Psoas muscle (tissue), 8 donors: ENCODE data around the gene BAZ2B. TPM values are rescaled to one million over a fixed set of nuclear protein-coding genes. Genes with fewer than 3 reads are reported as not detected.
"Not testable (repeated sequence)": the region's sequence is repeated elsewhere in the genome, so short reads cannot be mapped to it uniquely, and the experiment has no call there.

Source experiments
- ATAC-seq, 4 donors: fragments of 200-7000 bp; cut with Tn5 transposase; one replicate each; pipeline ENCODE4 v1.9.1; 2020; ENCODE audit warnings: moderate library complexity in 3 of 4, mild to moderate bottlenecking in 2 of 4
- DNase-seq, 2 donors: peaks; one replicate each; pipeline ENCODE4 v3.0.0-alpha.2; 2020
- H3K27ac ChIP-seq: fragments of 200-600 bp; one replicate; pipeline ENCODE4 v1.8.0; 2022
- H3K27me3 ChIP-seq, 3 donors: fragments of 200-600 bp in 1 of 3; one replicate each; pipeline versions ENCODE4 v1.6.1 to v1.8.0; 2013 to 2022; ENCODE audit warnings: low read length in 2 of 3, mild to moderate bottlenecking in 2 of 3, moderate library complexity in 1 of 3; ENCODE audit not compliant: insufficient read depth in 3 of 3
- H3K36me3 ChIP-seq, 2 donors: fragments of 200-600 bp in 1 of 2; one replicate each; pipeline versions ENCODE4 v1.6.1 to v1.8.0; 2013 to 2022; ENCODE audit warnings: low read depth in 1 of 2, mild to moderate bottlenecking in 1 of 2, moderate library complexity in 1 of 2; ENCODE audit not compliant: insufficient read depth in 1 of 2
- H3K4me1 ChIP-seq: fragments of 200-600 bp; one replicate; pipeline ENCODE4 v1.8.0; 2022
- H3K4me3 ChIP-seq: fragments of 200-600 bp; one replicate; pipeline ENCODE4 v1.8.0; 2022; ENCODE audit warnings: mild to moderate bottlenecking
- H3K9me3 ChIP-seq: fragments of 200-600 bp; one replicate; pipeline ENCODE4 v1.8.0; 2022
- CTCF ChIP-seq: fragments of 200-600 bp; IDR thresholded peaks from one replicate; pipeline ENCODE4 v1.8.0; 2022; ENCODE audit warnings: antibody characterized with exemption
- WGBS, 3 donors: extraction: QIAGEN DNeasy Blood & Tissue Kit; methylation state at CpG; one replicate each; pipeline versions ENCODE4 v1.1.6 to v1.1.7; 2013; 5-methylcytosine and 5-hydroxymethylcytosine counted together
- intact Hi-C, 2 donors: fragments of 100-400 bp; cut with DNase I; formaldehyde crosslinking; loops; one replicate each; pipeline versions ENCODE4 v1.11.0 to v1.14.2; 2022
- polyA plus RNA-seq, 3 donors: library from polyadenylated mRNA; stranded (reverse); fragments of 200-250 nt; gene quantifications; one replicate each; pipeline ENCODE4 v1.2.3, GENCODE V29; 2013
- total RNA-seq, 4 donors: library from RNA; stranded (reverse); fragmentation: NEBNext Ultra II Directional in 2 of 4; extraction: Animal tissue kit (Norgen Biotek cat#: 25700) in 2 of 4; gene quantifications; one replicate each; pipeline versions ENCODE4 v1.2.1 to v1.2.4, GENCODE V29; 2021 to 2023
- donor health status: healthy with polysubstance abuse.
- donor health status: DM: no; HTN: no; CAD: no; lungs with moderate emphysema.
- donor health status: Bipolar disorder and iron deficiency.
- donor health status: healthy.
- donor health status: DM: yes; HTN: yes; CAD: no.
- donor health status: DM: no; HTN: no; CAD: no.
- donor health status: DM: no; HTN: no; CAD: no.
- donor health status: DM: yes; HTN: yes; CAD: no.

The BAZ2B gene
- total and polyA plus RNA-seq, 7 donors = 7.5 to 27.0 (median 22.7) TPM

- Histone ChIP-seq H3K27ac (no peak overlapping the region), H3K36me3 (peaks cover 0 to 61% of the 10 kb centered on the region in 2 donors), H3K27me3 (no peaks in the 10 kb centered on the region), H3K4me1 (no peaks in the 10 kb centered on the region), H3K4me3 (no peak overlapping the region), H3K9me3 (no peaks in the 10 kb centered on the region)
- intact Hi-C loops = no loop called here
- ATAC-seq (no peak), DNase-seq (no peak)
- TF ChIP-seq CTCF = no peak
Observed at GRCh38 chr2:159375241-159375640, 241.1 kb downstream of the BAZ2B start.

- intact Hi-C loops = no loop called here
- no peak for ATAC-seq
- Histone ChIP-seq H3K27me3 (no peaks in the 10 kb centered on the region), H3K4me1 (no peaks in the 10 kb centered on the region), H3K27ac (no peak overlapping the region), H3K36me3 (peaks cover 0 to 81% of the 10 kb centered on the region in 2 donors), H3K4me3 (no peak overlapping the region), H3K9me3 (no peaks in the 10 kb centered on the region)
- DNase-seq = no peak
- TF ChIP-seq CTCF = no peak
- WGBS, 3 donors = 47 to 50% (median 49%) methylated on average over 2 of the region's 2 CpGs
Observed at GRCh38 chr2:159371506-159371905, 244.8 kb downstream of the BAZ2B start.

- WGBS, 3 donors = 97 to 98% (median 98%) methylated on average over 3 of the region's 3 CpGs
- H3K4me1 ChIP-seq = no peaks in the 10 kb centered on the region
- H3K4me3 ChIP-seq = no peak overlapping the region
- DNase-seq = no peak
- intact Hi-C loops = no loop called here
- H3K36me3 ChIP-seq = peaks cover 9 to 86% of the 10 kb centered on the region in 2 donors
- ATAC-seq = no peak
- no peak overlapping the region for H3K27ac ChIP-seq
- no peaks in the 10 kb centered on the region for H3K27me3 ChIP-seq
- H3K9me3 ChIP-seq = no peaks in the 10 kb centered on the region
- no peak for TF ChIP-seq CTCF
Observed at GRCh38 chr2:159366538-159366937, 249.8 kb downstream of the BAZ2B start.

- Histone ChIP-seq H3K4me1 (no peaks in the 10 kb centered on the region), H3K9me3 (peaks cover 6% of the 10 kb centered on the region), H3K4me3 (no peak overlapping the region), H3K36me3 (peaks cover 9 to 55% of the 10 kb centered on the region in 2 donors), H3K27me3 (no peaks in the 10 kb centered on the region), H3K27ac (no peak overlapping the region)
- no peak for TF ChIP-seq CTCF
- WGBS, 3 donors = 85 to 91% (median 91%) methylated on average over 2 of the region's 2 CpGs
- intact Hi-C loops = no loop called here
- no peak for ATAC-seq
- DNase-seq = no peak
Observed at GRCh38 chr2:159362816-159363251, 253.5 kb downstream of the BAZ2B start.

- DNase-seq (no peak), ATAC-seq (no peak)
- Histone ChIP-seq H3K27ac (no peak overlapping the region), H3K27me3 (no peaks in the 10 kb centered on the region), H3K4me1 (no peaks in the 10 kb centered on the region), H3K36me3 (peaks cover 9 to 50% of the 10 kb centered on the region in 2 donors), H3K9me3 (peaks cover 6% of the 10 kb centered on the region), H3K4me3 (no peak overlapping the region)
- WGBS, 3 donors = 98% methylated on average over 2 of the region's 2 CpGs
- TF ChIP-seq CTCF = no peak
- intact Hi-C loops = no loop called here
Observed at GRCh38 chr2:159362094-159362493, 254.3 kb downstream of the BAZ2B start.

GRCh38 chr2:159361603-159362002 is 254.7 kb downstream of the BAZ2B start:
- DNase-seq, H3K27me3 ChIP-seq, H3K9me3 ChIP-seq, H3K27ac ChIP-seq, H3K4me3 ChIP-seq, ATAC-seq, H3K4me1 ChIP-seq, intact Hi-C loops: not testable (repeated sequence)
- 99 to 100% (median 99%) methylated on average over 3 of the region's 3 CpGs for WGBS, 3 donors
- peaks cover 9 to 50% of the 10 kb centered on the region in 2 donors for H3K36me3 ChIP-seq
